GM12801 (cell line): ENCODE measurements around the gene PAX7.

Experiments
- CTCF ChIP-seq: IDR thresholded peaks from one replicate; pipeline ENCODE4 v1.5.1; 2011; ENCODE audit warnings: control low read depth; ENCODE audit not compliant: insufficient read length; ENCODE audit errors: extremely low read depth

PAX7 gene

DNA sequence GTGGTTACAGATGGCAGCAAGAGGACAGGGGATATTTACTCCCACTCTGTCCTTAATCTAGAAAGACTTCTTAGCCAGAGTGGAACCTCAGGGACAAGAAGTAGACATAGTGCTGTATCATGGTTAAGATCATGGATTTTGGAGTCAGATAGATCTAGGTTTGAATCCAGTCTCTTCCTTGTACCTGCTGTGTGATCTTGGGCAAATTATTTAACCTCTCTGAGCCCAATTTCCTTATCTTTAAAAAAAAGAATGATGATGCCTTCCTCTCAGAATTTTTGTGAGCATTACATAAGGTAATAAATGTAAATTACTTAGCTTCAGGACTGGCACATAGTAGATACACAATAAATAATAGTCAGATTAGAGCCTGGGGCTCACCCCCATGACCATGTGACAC lies 150.4 kb downstream of the PAX7 start:
- no peak for TF ChIP-seq CTCF

GRCh38 chr1:18783705-18784481 lies 153.2 kb downstream of the PAX7 start:
- TF ChIP-seq CTCF = no peak

DNA sequence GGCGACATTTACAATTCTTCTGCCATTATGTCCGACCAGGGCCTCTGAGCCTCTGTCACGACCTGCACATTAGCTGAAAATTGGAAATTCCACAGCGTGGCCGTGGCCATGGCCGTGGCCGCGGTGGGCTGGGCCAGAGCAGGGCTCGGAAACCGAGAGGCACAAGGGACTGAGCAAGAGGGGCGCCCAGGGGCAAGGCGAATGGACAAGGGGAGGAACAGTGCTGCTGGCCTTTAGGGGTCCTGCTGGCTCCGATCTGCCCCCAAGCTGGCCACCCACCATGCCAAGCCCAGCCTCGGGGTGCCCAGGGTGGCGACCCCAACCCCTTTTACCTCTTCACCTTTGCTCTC lies 153.8 kb downstream of the PAX7 start:
- no peak for TF ChIP-seq CTCF

- no peak for TF ChIP-seq CTCF
Observed at GRCh38 chr1:18786149-18786548, 155.5 kb downstream of the PAX7 start.

DNA sequence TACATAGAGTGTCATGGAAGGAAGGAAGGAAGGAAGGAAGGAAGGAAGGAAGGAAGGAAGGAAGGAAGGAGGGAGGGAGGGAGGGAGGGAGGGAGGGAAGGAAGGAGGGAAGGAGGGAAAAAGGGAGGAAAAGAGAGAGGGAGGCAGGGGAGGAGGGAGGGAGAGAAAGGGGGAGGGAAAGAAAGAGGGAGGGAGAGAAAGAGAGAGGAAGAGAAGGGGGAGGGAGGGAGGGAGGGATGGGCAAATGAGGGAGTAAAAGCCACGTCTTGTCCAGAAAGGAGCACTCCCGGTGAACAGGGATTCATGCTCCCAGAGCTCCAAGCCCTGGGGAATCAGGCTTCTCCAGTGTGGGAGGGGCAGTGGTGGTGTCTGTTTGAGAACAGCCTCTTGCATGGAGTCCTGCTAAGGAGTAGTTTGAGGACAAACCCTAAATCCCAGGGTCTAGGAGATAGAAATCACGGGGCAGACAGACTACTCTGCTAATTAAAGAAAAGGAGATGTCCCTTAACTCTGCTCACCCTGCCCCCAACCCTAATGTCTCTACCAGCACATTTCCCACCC lies 157.3 kb downstream of the PAX7 start:
- no peak for TF ChIP-seq CTCF

DNA sequence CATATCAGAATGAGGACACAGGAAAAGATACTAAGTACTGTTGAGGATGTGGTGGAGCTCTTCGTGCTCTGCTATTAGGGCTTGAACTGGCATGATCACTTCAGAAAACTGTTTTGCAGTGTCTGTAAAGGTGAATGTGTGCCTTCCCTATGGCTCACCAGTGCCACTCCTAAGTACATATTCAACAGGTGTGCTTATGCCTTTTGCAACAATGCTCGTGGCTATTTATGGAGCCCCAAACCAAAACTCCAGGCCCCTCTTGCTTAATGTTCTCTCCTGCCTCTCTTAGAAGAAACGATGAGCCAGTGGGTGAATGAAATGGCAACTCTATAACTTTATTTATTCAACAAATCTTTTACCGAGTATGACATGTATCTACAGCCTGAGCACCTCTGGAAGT lies 158.6 kb downstream of the PAX7 start:
- TF ChIP-seq CTCF = no peak

GRCh38 chr1:18792747-18793146 lies 162.1 kb downstream of the PAX7 start:
- no peak for TF ChIP-seq CTCF
